ENCODE measurements around the gene GNMT. TPM values are rescaled to one million over a fixed set of nuclear protein-coding genes. Genes with fewer than 3 reads are reported as not detected.
A peak's percentile ranks its signal among the peaks of the same experiment; 100 is the strongest.

GNMT gene
- total RNA-seq, 2 donors from 2014 or later = 3.3 to 4.1 TPM

- no peak for DNase-seq (ENCODE audit: low spot score)
- H3K9me3 ChIP-seq = no peaks in the 10 kb centered on the region
- H3K4me3 ChIP-seq = no peak overlapping the region
- H3K4me1 ChIP-seq = peaks cover 0 to 39% of the 10 kb centered on the region in 2 donors
- H3K36me3 ChIP-seq = peaks cover 55% of the 10 kb centered on the region
- no peak for TF ChIP-seq CTCF (IDR thresholded peaks at IDR 0.05)
- H3K27me3 ChIP-seq = no peaks in the 10 kb centered on the region
- no peak overlapping the region for H3K27ac ChIP-seq
Observed at GRCh38 chr6:43011207-43011606, 50.7 kb downstream of the GNMT start.

GRCh38 chr6:43012364-43012763 lies 51.8 kb downstream of the GNMT start:
- Histone ChIP-seq H3K9me3 (no peaks in the 10 kb centered on the region), H3K27me3 (no peaks in the 10 kb centered on the region), H3K4me1 (peaks cover 0 to 48% of the 10 kb centered on the region in 2 donors), H3K27ac (no peak overlapping the region), H3K4me3 (no peak overlapping the region), H3K36me3 (peaks cover 48% of the 10 kb centered on the region)
- no peak for DNase-seq (ENCODE audit: low spot score)
- TF ChIP-seq CTCF (IDR thresholded peaks at IDR 0.05) = no peak

GRCh38 chr6:43013097-43013842 lies 52.7 kb downstream of the GNMT start:
- Histone ChIP-seq H3K27me3 (no peaks in the 10 kb centered on the region), H3K4me1 (peaks cover 0 to 57% of the 10 kb centered on the region in 2 donors), H3K4me3 (peak overlapping the region; percentile 66 to 77), H3K9me3 (no peaks in the 10 kb centered on the region), H3K36me3 (peaks cover 46% of the 10 kb centered on the region), H3K27ac (peak overlapping the region; percentile 75 to 88)
- no peak for TF ChIP-seq CTCF (IDR thresholded peaks at IDR 0.05)
- no peak for DNase-seq (ENCODE audit: low spot score)

Other genes with a start within 250 kb of the GNMT start
- gene PRPH2, start 238.2 kb upstream of the GNMT start, total RNA-seq = 1 to 10 TPM in 1 of 2 donors, under 1 TPM in 1; 0.90 to 1.1 TPM
- gene TBCC, start 214.7 kb upstream of the GNMT start, total RNA-seq = 10 to 100 TPM; 18.8 to 21.4 TPM
- 10 to 100 TPM in 1 of 2 donors, 1 to 10 TPM in 1; 9.6 to 14.1 TPM for gene BICRAL, start 178.7 kb upstream of the GNMT start, total RNA-seq
- 10 to 100 TPM; 63.3 to 66.7 TPM for gene RPL7L1, start 81.1 kb upstream of the GNMT start, total RNA-seq
- 1 to 10 TPM in 1 of 2 donors, not detected in 1; 1.6 TPM for gene PTCRA, start 44.7 kb upstream of the GNMT start, total RNA-seq
- gene CNPY3, start 31.3 kb upstream of the GNMT start, total RNA-seq = 10 to 100 TPM; 22.0 to 26.5 TPM
- 10 to 100 TPM; 11.7 to 16.7 TPM for gene PEX6, start 18.4 kb downstream of the GNMT start, total RNA-seq
- 10 to 100 TPM; 32.8 to 41.1 TPM for gene PPP2R5D, start 23.8 kb downstream of the GNMT start, total RNA-seq
- gene MEA1, start 53.2 kb downstream of the GNMT start, total RNA-seq = 10 to 100 TPM; 29.6 to 50.3 TPM
- 100 to 1,000 TPM; 122 to 153 TPM for gene KLHDC3, start 53.5 kb downstream of the GNMT start, total RNA-seq
- gene RRP36, start 60.9 kb downstream of the GNMT start, total RNA-seq = 10 to 100 TPM; 29.0 to 40.6 TPM
- 1 to 10 TPM; 6.5 to 9.0 TPM for gene CUL7, start 93.1 kb downstream of the GNMT start, total RNA-seq
- gene MRPL2, start 98.7 kb downstream of the GNMT start, total RNA-seq = 10 to 100 TPM; 37.0 to 41.0 TPM
- 10 to 100 TPM; 22.5 to 46.5 TPM for gene KLC4, start 98.9 kb downstream of the GNMT start, total RNA-seq
- gene PTK7, start 115.6 kb downstream of the GNMT start, total RNA-seq = 10 to 100 TPM in 1 of 2 donors, 1 to 10 TPM in 1; 4.5 to 12.7 TPM
- 100 to 1,000 TPM in 1 of 2 donors, 10 to 100 TPM in 1; 59.4 to 116 TPM for gene SRF, start 210.5 kb downstream of the GNMT start, total RNA-seq
- 10 to 100 TPM; 11.0 to 16.8 TPM for gene CUL9, start 221.4 kb downstream of the GNMT start, total RNA-seq